Endothelial cell of umbilical vein (primary cell): ENCODE results near the gene CD48. TPM values are rescaled to one million over a fixed set of nuclear protein-coding genes. Genes with fewer than 3 reads are reported as not detected.

Experiments
- BruUV-seq: library from RNA; stranded (reverse); fragments of 400-500 nt; replicated peaks from 2 replicates; lab custom pipeline; 2021; lab: Mats Ljungman, UMichigan
- CTCF ChIA-PET: fragments of 300-600, 350-600 bp; sonication (Branson Sonifier 250); formaldehyde crosslinking; loops from one replicate; lab custom pipeline; 2021; ENCODE audit warnings: antibody characterized with exemption, inconsistent platforms; lab: Charles Lee
- POLR2A ChIA-PET: fragments of 300-600, 350-600 bp; sonication (Branson Sonifier 250); formaldehyde crosslinking; loops from one replicate; lab custom pipeline; 2021; ENCODE audit warnings: antibody characterized with exemption, inconsistent platforms; lab: Charles Lee
- DNase-seq: peaks from one replicate; pipeline ENCODE4 v3.0.0-alpha.2; 2011; ENCODE audit warnings: low read depth, low spot score
- FAIRE-seq: peaks from 2 replicates; lab custom pipeline; 2011; peaks lifted over from hg19 to GRCh38; lab: Jason Lieb, UNC
- H2AFZ ChIP-seq: 2 replicates; pipeline ENCODE4 v1.6.0; 2012; ENCODE audit warnings: low read depth, low read length, control low read depth, inconsistent platforms
- H3K27ac ChIP-seq: 2 replicates; pipeline ENCODE4 v1.5.1; 2011; ENCODE audit warnings: low read depth, mild to moderate bottlenecking, control low read depth, low read length, moderate library complexity; ENCODE audit not compliant: insufficient read depth
- H3K27me3 ChIP-seq, 2 experiments: 2 replicates each; pipeline versions ENCODE4 v1.6.0 to v1.6.1; 2011; ENCODE audit warnings: low read length in 2 of 2, mixed read lengths in 1 of 2; ENCODE audit not compliant: control insufficient read depth in 2 of 2, insufficient read depth in 2 of 2
- H3K36me3 ChIP-seq, 2 experiments: 2 replicates in 1 of 2; 3 replicates in 1 of 2; pipeline ENCODE4 v1.5.1; 2011; ENCODE audit warnings: low read length in 2 of 2, mild to moderate bottlenecking in 1 of 2, moderate library complexity in 1 of 2; ENCODE audit not compliant: control insufficient read depth in 2 of 2, insufficient read depth in 2 of 2; ENCODE audit errors: extremely low read depth in 1 of 2
- H3K4me1 ChIP-seq: 3 replicates; pipeline ENCODE4 v1.5.1; 2011; ENCODE audit warnings: mild to moderate bottlenecking, low read length; ENCODE audit not compliant: control insufficient read depth, insufficient read depth; ENCODE audit errors: extremely low read depth
- H3K4me2 ChIP-seq: 2 replicates; pipeline ENCODE4 v1.6.1; 2011; ENCODE audit warnings: low read length, control low read depth, mixed read lengths; ENCODE audit not compliant: insufficient read depth
- H3K4me3 ChIP-seq, 3 experiments: fragments of 200-600 bp in 1 of 3; sonication (generic), shearing (Covaris generic) in 1 of 3; replicated peaks in 1 of 3; 2 replicates each; pipeline ENCODE4 v1.5.1; 2011 to 2016; ENCODE audit warnings: control low read depth in 3 of 3, low read length in 3 of 3, mild to moderate bottlenecking in 2 of 3, inconsistent platforms in 1 of 3, low read depth in 1 of 3, moderate library complexity in 1 of 3; ENCODE audit not compliant: insufficient read depth in 1 of 3
- H3K79me2 ChIP-seq: 2 replicates; pipeline ENCODE4 v1.6.0; 2012; ENCODE audit warnings: low read length, inconsistent platforms; ENCODE audit not compliant: control insufficient read depth, insufficient read depth
- H3K9ac ChIP-seq: replicated peaks from 2 replicates; pipeline ENCODE3; 2011; ENCODE audit warnings: low read length, control low read depth; ENCODE audit not compliant: insufficient read depth; ENCODE audit errors: extremely low read depth
- H3K9me1 ChIP-seq: replicated peaks from 3 replicates; pipeline ENCODE4 v1.6.0; 2011; ENCODE audit warnings: mild to moderate bottlenecking, low read length; ENCODE audit not compliant: control insufficient read depth, insufficient read depth; ENCODE audit errors: extremely low read depth
- H3K9me3 ChIP-seq: replicated peaks from 2 replicates; pipeline ENCODE4 v1.5.1; 2012; ENCODE audit warnings: low read length, inconsistent platforms; ENCODE audit not compliant: control insufficient read depth, insufficient read depth
- H4K20me1 ChIP-seq: replicated peaks from 2 replicates; pipeline ENCODE3; 2011; ENCODE audit warnings: mild to moderate bottlenecking, low read length; ENCODE audit not compliant: control insufficient read depth, insufficient read depth; ENCODE audit errors: extremely low read depth
- EZH2 ChIP-seq: IDR thresholded peaks from 2 replicates; pipeline ENCODE4 v1.6.1; 2012; ENCODE audit warnings: borderline replicate concordance, low read depth, mild to moderate bottlenecking, moderate library complexity, low read length, inconsistent platforms; ENCODE audit not compliant: severe bottlenecking
- FOS ChIP-seq: IDR thresholded peaks from 2 replicates; pipeline ENCODE4 v1.6.1; 2011; ENCODE audit warnings: mild to moderate bottlenecking, low read length, moderate library complexity, borderline replicate concordance; ENCODE audit not compliant: insufficient read depth
- GATA2 ChIP-seq: IDR thresholded peaks from 2 replicates; pipeline ENCODE4 v1.7.0; 2011; ENCODE audit warnings: low read depth, mild to moderate bottlenecking, moderate library complexity, mixed read lengths, low read length; ENCODE audit not compliant: insufficient read length, insufficient read depth
- JUN ChIP-seq: IDR thresholded peaks from 2 replicates; pipeline ENCODE4 v1.6.1; 2011; ENCODE audit warnings: borderline replicate concordance, low read depth; ENCODE audit not compliant: insufficient read length, insufficient read depth
- MYC ChIP-seq: IDR thresholded peaks from one replicate; pipeline ENCODE4 v1.6.1; 2011; ENCODE audit warnings: mild to moderate bottlenecking, low read depth, low read length
- POLR2A ChIP-seq: IDR thresholded peaks from 2 replicates; pipeline ENCODE4 v1.6.1; 2012; ENCODE audit warnings: low read depth, mild to moderate bottlenecking, control low read depth, low read length
- POLR2AphosphoS5 ChIP-seq: IDR thresholded peaks from 2 replicates; pipeline ENCODE4 v1.6.1; 2012; ENCODE audit warnings: low read depth, mild to moderate bottlenecking, control low read depth, low read length, moderate library complexity; ENCODE audit not compliant: insufficient read depth
- dilution Hi-C: fragments of 300-500 bp; cut with MboI; formaldehyde crosslinking; loops from one replicate; pipeline ENCODE4 v1.15.0; 2019; ENCODE audit warnings: low sequenced_read_pairs; ENCODE audit not compliant: extremely low pct_ligation_motif_present
- intact Hi-C: fragments of 100-400 bp; cut with micrococcal nuclease; formaldehyde crosslinking; loops from one replicate; pipeline ENCODE4 v1.10.0; 2022
- polyA plus RNA-seq, 4 experiments: library from polyadenylated mRNA; depleted of rRNA in 3 of 4; stranded (reverse) in 3 of 4; unstranded in 1 of 4; fragments of >200 nt; gene quantifications; 2 replicates each; pipeline versions ENCODE4 v1.2.1 to v1.2.3, GENCODE V29; 2011 to 2012; ENCODE audit warnings: missing spikeins in 1 of 4
- total RNA-seq: library from RNA; stranded (reverse); gene quantifications from 2 replicates; pipeline ENCODE4 v1.2.3, GENCODE V29; 2021
- TF ChIP-seq, protein P1 (sequence below): IDR thresholded peaks from 2 replicates; pipeline ENCODE4 v1.6.1; 2011; ENCODE audit not compliant: insufficient read depth, insufficient read length
- TF ChIP-seq, protein P2 (sequence below), 2 donors: IDR thresholded peaks; 1 replicate in 1 of 2; 2 replicates in 1 of 2; pipeline ENCODE4 v1.5.1; 2011; ENCODE audit warnings: low read length in 2 of 2, mild to moderate bottlenecking in 2 of 2, moderate library complexity in 2 of 2, control low read depth in 1 of 2, inconsistent platforms in 1 of 2, low read depth in 1 of 2; ENCODE audit not compliant: insufficient read depth in 1 of 2; ENCODE audit errors: extremely low read depth in 1 of 2

The CD48 gene
- total and polyA plus RNA-seq, 2 donors (not counting 3 experiments of a cell fraction or from before 2014, with no cell fraction given), result not detected

GRCh38 chr1:160752924-160753323, 41.3 kb upstream of the CD48 start:
- no peak for DNase-seq
- no peak for FAIRE-seq
- no peak overlapping the region for H3K4me2 ChIP-seq
- H3K4me3 ChIP-seq, result no peak overlapping the region
- no peak overlapping the region for H3K27ac ChIP-seq
- H2AFZ ChIP-seq, result no peak overlapping the region
- no peaks in the 10 kb centered on the region for H3K9me1 ChIP-seq
- no peaks in the 10 kb centered on the region for H3K79me2 ChIP-seq
- no peaks in the 10 kb centered on the region for H3K36me3 ChIP-seq
- intact Hi-C loops (no loop called here), dilution Hi-C loops (no loop called here)
- ChIA-PET CTCF (no interaction called here), POLR2A (no interaction called here)
- peaks cover 2 to 7% of the 10 kb centered on the region in 2 experiments for H3K27me3 ChIP-seq
- BruUV-seq, result no TSS peak
- H3K4me1 ChIP-seq, result no peaks in the 10 kb centered on the region
- TF ChIP-seq POLR2AphosphoS5 (no peak), EZH2 (no peak), FOS (no peak)
- TF ChIP-seq, protein P1, sequence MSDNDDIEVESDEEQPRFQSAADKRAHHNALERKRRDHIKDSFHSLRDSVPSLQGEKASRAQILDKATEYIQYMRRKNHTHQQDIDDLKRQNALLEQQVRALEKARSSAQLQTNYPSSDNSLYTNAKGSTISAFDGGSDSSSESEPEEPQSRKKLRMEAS, result no peak
- TF ChIP-seq, protein P2, sequence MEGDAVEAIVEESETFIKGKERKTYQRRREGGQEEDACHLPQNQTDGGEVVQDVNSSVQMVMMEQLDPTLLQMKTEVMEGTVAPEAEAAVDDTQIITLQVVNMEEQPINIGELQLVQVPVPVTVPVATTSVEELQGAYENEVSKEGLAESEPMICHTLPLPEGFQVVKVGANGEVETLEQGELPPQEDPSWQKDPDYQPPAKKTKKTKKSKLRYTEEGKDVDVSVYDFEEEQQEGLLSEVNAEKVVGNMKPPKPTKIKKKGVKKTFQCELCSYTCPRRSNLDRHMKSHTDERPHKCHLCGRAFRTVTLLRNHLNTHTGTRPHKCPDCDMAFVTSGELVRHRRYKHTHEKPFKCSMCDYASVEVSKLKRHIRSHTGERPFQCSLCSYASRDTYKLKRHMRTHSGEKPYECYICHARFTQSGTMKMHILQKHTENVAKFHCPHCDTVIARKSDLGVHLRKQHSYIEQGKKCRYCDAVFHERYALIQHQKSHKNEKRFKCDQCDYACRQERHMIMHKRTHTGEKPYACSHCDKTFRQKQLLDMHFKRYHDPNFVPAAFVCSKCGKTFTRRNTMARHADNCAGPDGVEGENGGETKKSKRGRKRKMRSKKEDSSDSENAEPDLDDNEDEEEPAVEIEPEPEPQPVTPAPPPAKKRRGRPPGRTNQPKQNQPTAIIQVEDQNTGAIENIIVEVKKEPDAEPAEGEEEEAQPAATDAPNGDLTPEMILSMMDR (IDR thresholded peaks at IDR 0.05; ENCODE audit: extremely low read depth in 1 of 2, insufficient read depth in 1 of 2, low read depth in 1 of 2, low read length in 2 of 2), result no peak
- H3K9me3 ChIP-seq, result no peaks in the 10 kb centered on the region
- H4K20me1 ChIP-seq, result no peaks in the 10 kb centered on the region
- H3K9ac ChIP-seq, result no peak overlapping the region

DNA sequence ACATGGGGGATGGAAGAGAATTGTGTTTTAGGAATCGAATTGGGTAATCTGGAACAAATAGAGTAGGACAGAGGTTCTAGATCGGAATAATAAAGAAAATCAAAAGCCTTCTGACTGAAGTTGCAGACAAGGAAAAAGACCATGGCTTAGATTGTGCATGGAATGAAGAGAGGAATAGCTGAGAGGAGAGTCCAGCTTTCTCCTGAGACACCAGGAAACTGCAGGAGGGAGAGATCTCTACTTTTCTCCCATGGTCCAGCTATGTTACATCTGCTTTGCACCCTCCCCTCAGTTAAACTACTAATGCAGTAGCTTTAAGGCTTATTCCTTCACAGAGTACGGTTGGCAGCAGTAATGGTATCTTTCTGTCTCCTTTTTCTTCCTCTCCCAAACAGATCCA, 40.8 kb upstream of the CD48 start:
- Histone ChIP-seq H3K4me2 (no peak overlapping the region), H3K27ac (no peak overlapping the region), H3K4me3 (no peak overlapping the region), H3K9me1 (no peaks in the 10 kb centered on the region), H3K9me3 (no peaks in the 10 kb centered on the region), H2AFZ (no peak overlapping the region), H3K27me3 (peaks cover 2 to 7% of the 10 kb centered on the region in 2 experiments), H3K79me2 (no peaks in the 10 kb centered on the region), H4K20me1 (no peaks in the 10 kb centered on the region), H3K36me3 (no peaks in the 10 kb centered on the region), H3K4me1 (no peaks in the 10 kb centered on the region), H3K9ac (no peak overlapping the region)
- FAIRE-seq (no peak), DNase-seq (no peak)
- no peak for TF ChIP-seq POLR2A
- TF ChIP-seq POLR2AphosphoS5, result no peak
- TF ChIP-seq FOS, result no peak
- TF ChIP-seq, protein P1, result no peak
- TF ChIP-seq, protein P2 (IDR thresholded peaks at IDR 0.05; ENCODE audit: extremely low read depth in 1 of 2, insufficient read depth in 1 of 2, low read depth in 1 of 2, low read length in 2 of 2), result no peak
- no peak for TF ChIP-seq GATA2
- no peak for TF ChIP-seq EZH2
- TF ChIP-seq JUN, result no peak
- TF ChIP-seq MYC, result no peak
- POLR2A ChIA-PET, result no interaction called here
- BruUV-seq, result no TSS peak
- dilution Hi-C loops (no loop called here), intact Hi-C loops (no loop called here)
- CTCF ChIA-PET, result no interaction called here
